Measurements from ENCODE around the gene SLC7A1. TPM values are rescaled to one million over a fixed set of nuclear protein-coding genes. Genes with fewer than 3 reads are reported as not detected.

Gene SLC7A1
- total and polyA plus RNA-seq, 2 of the 4 experiments (the other 2 are of a cell fraction), result 9.7 to 22.3 TPM

DNA sequence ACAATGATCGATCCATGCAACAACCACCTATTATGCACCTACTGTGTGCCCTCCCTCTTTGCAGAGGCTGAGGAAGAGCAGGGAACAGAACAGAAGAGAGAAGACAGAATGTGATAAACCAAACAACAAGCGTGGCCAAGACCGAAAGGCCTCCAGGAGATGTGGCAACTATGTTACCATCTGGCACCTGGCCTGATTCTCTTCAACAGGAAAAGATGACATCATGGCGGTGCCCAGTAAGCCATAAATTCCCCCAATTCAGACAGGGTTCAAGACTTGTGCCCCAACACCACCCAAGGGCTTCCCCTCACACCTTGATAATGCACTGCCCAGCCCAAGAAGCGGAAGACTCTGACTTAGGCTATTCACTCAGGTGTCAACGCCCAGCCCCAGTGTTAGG lies 44.3 kb downstream of the SLC7A1 start:
- ATAC-seq (ENCODE audit: low read depth) (no peak), DNase-seq (no peak)
- H3K27ac ChIP-seq (ENCODE audit: insufficient read depth, low read length), result no peak overlapping the region
- POLR2A ChIA-PET (ENCODE audit: unreplicated experiment), result no interaction called here
- no peak overlapping the region for H2BK20ac ChIP-seq (ENCODE audit: low read depth, low read length)
- H3K4me3 ChIP-seq (ENCODE audit: insufficient read depth, low read depth, low read length), result no peak overlapping the region
- TF ChIP-seq CEBPB (IDR thresholded peaks at IDR 0.05; ENCODE audit: low read depth, low read length), result no peak
- no peak for TF ChIP-seq MXI1 (IDR thresholded peaks at IDR 0.05; ENCODE audit: borderline replicate concordance, low read depth, low read length)
- TF ChIP-seq, protein P1, sequence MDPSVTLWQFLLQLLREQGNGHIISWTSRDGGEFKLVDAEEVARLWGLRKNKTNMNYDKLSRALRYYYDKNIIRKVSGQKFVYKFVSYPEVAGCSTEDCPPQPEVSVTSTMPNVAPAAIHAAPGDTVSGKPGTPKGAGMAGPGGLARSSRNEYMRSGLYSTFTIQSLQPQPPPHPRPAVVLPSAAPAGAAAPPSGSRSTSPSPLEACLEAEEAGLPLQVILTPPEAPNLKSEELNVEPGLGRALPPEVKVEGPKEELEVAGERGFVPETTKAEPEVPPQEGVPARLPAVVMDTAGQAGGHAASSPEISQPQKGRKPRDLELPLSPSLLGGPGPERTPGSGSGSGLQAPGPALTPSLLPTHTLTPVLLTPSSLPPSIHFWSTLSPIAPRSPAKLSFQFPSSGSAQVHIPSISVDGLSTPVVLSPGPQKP (IDR thresholded peaks at IDR 0.05; ENCODE audit: borderline replicate concordance, low read depth, low read length), result no peak
- no peak for TF ChIP-seq MAFK (IDR thresholded peaks at IDR 0.05; ENCODE audit: low read depth, low read length)
- TF ChIP-seq NFE2L2 (IDR thresholded peaks at IDR 0.05; ENCODE audit: low read depth, low read length), result no peak
- TF ChIP-seq, protein P2, sequence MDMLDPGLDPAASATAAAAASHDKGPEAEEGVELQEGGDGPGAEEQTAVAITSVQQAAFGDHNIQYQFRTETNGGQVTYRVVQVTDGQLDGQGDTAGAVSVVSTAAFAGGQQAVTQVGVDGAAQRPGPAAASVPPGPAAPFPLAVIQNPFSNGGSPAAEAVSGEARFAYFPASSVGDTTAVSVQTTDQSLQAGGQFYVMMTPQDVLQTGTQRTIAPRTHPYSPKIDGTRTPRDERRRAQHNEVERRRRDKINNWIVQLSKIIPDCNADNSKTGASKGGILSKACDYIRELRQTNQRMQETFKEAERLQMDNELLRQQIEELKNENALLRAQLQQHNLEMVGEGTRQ (IDR thresholded peaks at IDR 0.05; ENCODE audit: low read depth, low read length), result no peak
- TF ChIP-seq POLR2A (IDR thresholded peaks at IDR 0.05; ENCODE audit: low read depth, low read length), result no peak
- TF ChIP-seq, protein P3, sequence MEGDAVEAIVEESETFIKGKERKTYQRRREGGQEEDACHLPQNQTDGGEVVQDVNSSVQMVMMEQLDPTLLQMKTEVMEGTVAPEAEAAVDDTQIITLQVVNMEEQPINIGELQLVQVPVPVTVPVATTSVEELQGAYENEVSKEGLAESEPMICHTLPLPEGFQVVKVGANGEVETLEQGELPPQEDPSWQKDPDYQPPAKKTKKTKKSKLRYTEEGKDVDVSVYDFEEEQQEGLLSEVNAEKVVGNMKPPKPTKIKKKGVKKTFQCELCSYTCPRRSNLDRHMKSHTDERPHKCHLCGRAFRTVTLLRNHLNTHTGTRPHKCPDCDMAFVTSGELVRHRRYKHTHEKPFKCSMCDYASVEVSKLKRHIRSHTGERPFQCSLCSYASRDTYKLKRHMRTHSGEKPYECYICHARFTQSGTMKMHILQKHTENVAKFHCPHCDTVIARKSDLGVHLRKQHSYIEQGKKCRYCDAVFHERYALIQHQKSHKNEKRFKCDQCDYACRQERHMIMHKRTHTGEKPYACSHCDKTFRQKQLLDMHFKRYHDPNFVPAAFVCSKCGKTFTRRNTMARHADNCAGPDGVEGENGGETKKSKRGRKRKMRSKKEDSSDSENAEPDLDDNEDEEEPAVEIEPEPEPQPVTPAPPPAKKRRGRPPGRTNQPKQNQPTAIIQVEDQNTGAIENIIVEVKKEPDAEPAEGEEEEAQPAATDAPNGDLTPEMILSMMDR (conservative IDR thresholded peaks at IDR 0.05; ENCODE audit: low read depth, low read length), result no peak
- no peak for TF ChIP-seq FOS (IDR thresholded peaks at IDR 0.05; ENCODE audit: low read depth, low read length)
- TF ChIP-seq SMC3 (IDR thresholded peaks at IDR 0.05; ENCODE audit: low read depth, low read length), result no peak
- no peak for TF ChIP-seq RAD21 (IDR thresholded peaks at IDR 0.05; ENCODE audit: low read length)
- TF ChIP-seq CHD1 (IDR thresholded peaks at IDR 0.05; ENCODE audit: low read depth, low read length), result no peak
- peaks cover 29% of the 10 kb centered on the region for H3K9me1 ChIP-seq (ENCODE audit: insufficient read depth, low read length)
- no peak overlapping the region for H2BK5ac ChIP-seq (ENCODE audit: low read depth, low read length, poor library complexity, severe bottlenecking)
- H4K8ac ChIP-seq (ENCODE audit: low read depth in 2 of 2, low read length in 2 of 2), result no peak overlapping the region
- H3K14ac ChIP-seq (replicated peaks; ENCODE audit: low read depth, low read length), result no peak overlapping the region
- no peak overlapping the region for H3K4ac ChIP-seq (ENCODE audit: low read depth, low read length)
- no peak overlapping the region for H3K9ac ChIP-seq (ENCODE audit: low read depth, low read length)
- 85% methylated on average over 3 of the region's 6 CpGs; no CpG with 5 or more reads in 1 of the 2 experiments for WGBS, 2 experiments (ENCODE audit: extremely low coverage in 2 of 2, insufficient read length in 1 of 2)
- no peak overlapping the region for H3K4me2 ChIP-seq (ENCODE audit: low read depth, low read length)
- peaks cover 32% of the 10 kb centered on the region for H3K36me3 ChIP-seq (ENCODE audit: control insufficient read depth, insufficient read depth, low read length)
- no peak overlapping the region for H2BK15ac ChIP-seq (ENCODE audit: low read depth, low read length)
- in situ Hi-C loops (cut with MboI; ENCODE audit: low sequenced_read_pairs), result no loop called here
- no peak overlapping the region for H2AFZ ChIP-seq (replicated peaks; ENCODE audit: low read length, poor library complexity)
- no TSS peak for BruUV-seq (replicated peaks)
- intact Hi-C loops (cut with micrococcal nuclease), result no loop called here
- dilution Hi-C loops (cut with HindIII; ENCODE audit: low sequenced_read_pairs, unreplicated experiment), result no loop called here
- H3K27me3 ChIP-seq (ENCODE audit: control insufficient read depth, insufficient read depth, low read length), result no peaks in the 10 kb centered on the region
- peaks cover 39 to 94% of the 10 kb centered on the region in 2 experiments for H3K79me1 ChIP-seq (ENCODE audit: low read depth in 1 of 2, low read length in 2 of 2)
- H3K4me1 ChIP-seq (ENCODE audit: control insufficient read depth, insufficient read depth, low read length), result no peaks in the 10 kb centered on the region
- H4K20me1 ChIP-seq (ENCODE audit: insufficient read depth, low read length), result peaks cover 62% of the 10 kb centered on the region
- H2AK5ac ChIP-seq (ENCODE audit: low read depth, low read length), result no peak overlapping the region
- H3K23ac ChIP-seq (ENCODE audit: low read depth, low read length), result no peak overlapping the region
- H4K5ac ChIP-seq (ENCODE audit: low read depth, low read length), result no peak overlapping the region
- no peak overlapping the region for H3K18ac ChIP-seq (ENCODE audit: low read depth, low read length)
- no peak overlapping the region for H4K91ac ChIP-seq (ENCODE audit: insufficient read depth, low read depth, low read length)
- no peak overlapping the region for H2AK9ac ChIP-seq (replicated peaks; ENCODE audit: low read depth, low read length, poor library complexity)
- CTCF ChIA-PET, result interaction anchor here (1.0 kb wide), 1 partner anchor 12 kb away, joined by 3 read pairs; no protein-coding TSS in a partner anchor
- H3K9me3 ChIP-seq (ENCODE audit: control insufficient read depth, insufficient read depth, low read length), result no peaks in the 10 kb centered on the region
- no peak overlapping the region for H3K56ac ChIP-seq (ENCODE audit: extremely low read depth, insufficient read depth, low read length)
- no peak overlapping the region for H2BK120ac ChIP-seq (ENCODE audit: low read depth, low read length)
